Ovary (tissue), 9 donors: ENCODE data around the gene ADCYAP1. TPM values are rescaled to one million over a fixed set of nuclear protein-coding genes. Genes with fewer than 3 reads are reported as not detected.

Experiments used
- DNase-seq, 5 donors: peaks; one replicate each; pipeline ENCODE4 v3.0.0-alpha.2; 2019 to 2020
- H3K27ac ChIP-seq, 2 donors: fragments of 200-600 bp; one replicate each; pipeline versions ENCODE4 v1.5.1 to v1.8.0; 2019 to 2022
- H3K27me3 ChIP-seq: fragments of 200-600 bp; one replicate; pipeline ENCODE4 v1.8.0; 2022
- H3K36me3 ChIP-seq: fragments of 200-600 bp; sonication (generic); one replicate; pipeline ENCODE4 v1.5.1; 2019
- H3K4me1 ChIP-seq: one replicate; pipeline ENCODE4 v1.8.1; 2013; ENCODE audit warnings: mild to moderate bottlenecking, moderate library complexity; ENCODE audit not compliant: insufficient read depth
- H3K4me3 ChIP-seq: fragments of 200-600 bp; sonication (generic); one replicate; pipeline ENCODE4 v1.5.1; 2017
- H3K9me3 ChIP-seq, 2 donors: fragments of 200-600 bp in 1 of 2; sonication (generic) in 1 of 2; one replicate each; pipeline versions ENCODE4 v1.5.1 to v1.8.1; 2013 to 2019; ENCODE audit warnings: mild to moderate bottlenecking in 1 of 2, moderate library complexity in 1 of 2
- CTCF ChIP-seq, 3 donors: fragments of 450-650 bp in 2 of 3; fragments of 200-600 bp in 1 of 3; IDR thresholded peaks; one replicate each; pipeline versions ENCODE4 v1.5.1 to v1.8.0; 2016 to 2022; ENCODE audit warnings: antibody characterized with exemption in 3 of 3, mild to moderate bottlenecking in 1 of 3
- EP300 ChIP-seq: sonication (generic); formaldehyde crosslinking; IDR thresholded peaks from one replicate; pipeline ENCODE4 v1.6.1; 2017; ENCODE audit warnings: antibody characterized with exemption
- POLR2A ChIP-seq: fragments of 450-650 bp; IDR thresholded peaks from one replicate; pipeline ENCODE4 v1.6.1; 2017; ENCODE audit warnings: antibody characterized with exemption, mild to moderate bottlenecking, moderate library complexity
- WGBS, 3 donors: extraction: QIAGEN DNeasy Blood & Tissue Kit in 1 of 3; methylation state at CpG; one replicate each; pipeline versions ENCODE4 v1.1.5 to v1.1.7; 2013 to 2017; 5-methylcytosine and 5-hydroxymethylcytosine counted together
- intact Hi-C, 4 donors: fragments of 100-400 bp; cut with DNase I; formaldehyde crosslinking; loops; one replicate each; pipeline versions ENCODE4 v1.11.0 to v1.15.1; 2022 to 2023
- polyA plus RNA-seq, 2 donors: library from polyadenylated mRNA; stranded (reverse); fragments of 200-250 nt in 1 of 2; fragments of 350-450 nt in 1 of 2; fragmentation: Illumina TruSeq in 1 of 2; extraction: RNeasy Lipid Tissue Mini Kit (QIAGEN cat#74804) in 1 of 2; gene quantifications; one replicate each; pipeline ENCODE4 v1.2.3, GENCODE V29; 2013 to 2014
- total RNA-seq, 7 donors: library from RNA; depleted of rRNA in 2 of 7; stranded (reverse); fragments of >200 nt in 2 of 7; fragmentation: NEBNext Ultra II Directional in 3 of 7; extraction: Animal tissue kit (Norgen Biotek cat#: 25700) in 3 of 7; gene quantifications; one replicate each; pipeline versions ENCODE4 v1.1.0 to v1.2.4, GENCODE V29; 2016 to 2023
- donor health status: DM: no; HTN: no; CAD: no; lungs with moderate emphysema.
- donor health status: DM: no; HTN: no; CAD: no.
- donor health status: Bipolar disorder and iron deficiency.
- donor health status: DM: yes; HTN: yes; CAD: no.
- donor health status: DM: no; HTN: no; CAD: no.
- donor health status: DM: yes; HTN: yes; CAD: no.

The ADCYAP1 gene
- total and polyA plus RNA-seq, 9 donors, result 0.13 to 4.9 (median 0.35) TPM; not detected in 5

GRCh38 chr18:911486-911885 lies 6.8 kb downstream of the ADCYAP1 start:
- H3K4me3 ChIP-seq, result no peak overlapping the region
- TF ChIP-seq CTCF (IDR thresholded peaks at IDR 0.05), result no peak
- TF ChIP-seq EP300, result no peak
- no peak for TF ChIP-seq POLR2A
- H3K36me3 ChIP-seq, result no peaks in the 10 kb centered on the region
- no peak overlapping the region for H3K27ac ChIP-seq
- H3K9me3 ChIP-seq, result no peaks in the 10 kb centered on the region
- peaks cover 8% of the 10 kb centered on the region for H3K4me1 ChIP-seq
- 12 to 18% (median 17%) methylated on average over 7 of the region's 7 CpGs for WGBS, 3 donors
- H3K27me3 ChIP-seq, result no peaks in the 10 kb centered on the region
- intact Hi-C loops, result no loop called here
- no peak for DNase-seq

DNA sequence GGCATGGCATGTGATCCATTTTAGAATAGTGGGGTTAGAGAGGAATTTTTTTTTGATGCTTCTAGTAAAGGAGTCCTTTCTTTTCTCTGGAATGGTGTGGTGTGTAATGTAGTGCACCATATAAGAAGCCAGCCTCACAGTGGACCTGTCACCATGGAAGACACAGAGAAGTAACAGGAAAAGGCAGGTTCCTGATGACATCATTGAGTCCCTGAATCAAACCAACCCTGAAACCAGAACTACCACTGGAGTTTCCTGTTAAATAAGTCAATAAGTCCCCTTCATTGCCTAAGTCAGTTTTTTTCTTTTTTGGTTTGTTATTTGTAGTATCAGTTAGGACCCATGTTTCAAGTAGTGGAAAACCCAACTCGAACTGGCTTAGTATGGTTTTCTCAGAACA lies 11.9 kb downstream of the ADCYAP1 start:
- Histone ChIP-seq H3K4me3 (no peak overlapping the region), H3K4me1 (no peaks in the 10 kb centered on the region), H3K36me3 (no peaks in the 10 kb centered on the region), H3K27me3 (no peaks in the 10 kb centered on the region), H3K27ac (no peak overlapping the region), H3K9me3 (no peaks in the 10 kb centered on the region)
- TF ChIP-seq CTCF (IDR thresholded peaks at IDR 0.05), result no peak
- TF ChIP-seq POLR2A, result no peak
- no peak for TF ChIP-seq EP300
- no peak for DNase-seq
- WGBS, 3 donors, result 35 to 72% (median 53%) methylated on average over 1 of the region's 1 CpG
- intact Hi-C loops, result no loop called here

GRCh38 chr18:919078-919477 lies 14.4 kb downstream of the ADCYAP1 start:
- no peaks in the 10 kb centered on the region for H3K4me1 ChIP-seq
- DNase-seq, result no peak
- no peaks in the 10 kb centered on the region for H3K27me3 ChIP-seq
- no peak overlapping the region for H3K27ac ChIP-seq
- no peak overlapping the region for H3K4me3 ChIP-seq
- H3K9me3 ChIP-seq, result no peaks in the 10 kb centered on the region
- intact Hi-C loops, result no loop called here
- TF ChIP-seq EP300 (no peak), CTCF (IDR thresholded peaks at IDR 0.05) (no peak), POLR2A (no peak)
- H3K36me3 ChIP-seq, result no peaks in the 10 kb centered on the region
- WGBS, 3 donors, result 45 to 58% (median 46%) methylated on average over 2 of the region's 2 CpGs

DNA sequence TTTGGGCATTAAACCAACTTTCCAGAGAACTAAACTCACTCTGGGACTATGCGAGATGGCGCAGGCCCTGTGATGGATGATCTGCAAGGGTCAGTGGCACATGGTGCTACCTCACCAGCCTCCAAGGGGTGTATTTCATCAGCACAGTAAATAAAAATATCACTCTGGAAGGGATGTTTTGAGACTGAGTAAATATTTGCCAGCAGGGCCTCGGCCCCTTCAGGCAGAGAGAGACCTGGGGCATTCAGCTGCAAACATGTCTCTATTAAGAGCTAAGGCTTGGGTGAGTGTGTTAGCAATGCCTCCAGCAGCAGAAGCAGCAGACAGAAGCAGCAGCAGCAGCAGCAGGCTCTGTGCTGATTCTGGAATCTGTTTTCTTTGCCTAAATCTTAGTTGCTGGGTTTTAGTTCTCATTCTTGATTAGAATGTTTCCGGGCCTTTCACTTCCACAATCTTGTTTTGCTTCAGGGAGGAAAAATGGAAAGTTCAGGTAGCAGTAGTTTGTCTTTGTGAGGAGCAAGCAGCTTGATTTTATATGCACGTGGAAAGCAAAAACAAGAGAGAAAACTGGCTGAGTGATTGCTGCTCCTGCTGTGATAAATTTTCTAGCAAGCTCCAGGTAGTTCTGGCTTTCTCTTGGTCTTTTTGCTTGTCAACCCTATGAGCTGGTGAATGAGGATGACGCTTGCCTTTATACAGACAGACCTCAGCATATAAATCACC lies 18.6 kb downstream of the ADCYAP1 start:
- intact Hi-C loops, result no loop called here
- Histone ChIP-seq H3K36me3 (no peaks in the 10 kb centered on the region), H3K9me3 (no peaks in the 10 kb centered on the region), H3K27me3 (no peaks in the 10 kb centered on the region), H3K4me3 (no peak overlapping the region), H3K27ac (no peak overlapping the region), H3K4me1 (no peaks in the 10 kb centered on the region)
- WGBS, 3 donors, result 49 to 62% (median 52%) methylated on average over 6 of the region's 6 CpGs
- TF ChIP-seq POLR2A, result no peak
- no peak for TF ChIP-seq EP300
- no peak for TF ChIP-seq CTCF (IDR thresholded peaks at IDR 0.05)
- no peak for DNase-seq
